HEK293 (cell line): ENCODE data around the gene NUCB1.

Source experiments
- BCL6B ChIP-seq: fragments of 450-650 bp; formaldehyde crosslinking; IDR thresholded peaks from 2 replicates; pipeline ENCODE4 v1.5.1; 2017; ENCODE audit warnings: missing biosample characterization, missing genetic modification characterization
- CTCF ChIP-seq: fragments of 450-650 bp; formaldehyde crosslinking; IDR thresholded peaks from 2 replicates; pipeline ENCODE4 v1.5.1; 2016; ENCODE audit warnings: missing biosample characterization, missing genetic modification characterization
- GLI4 ChIP-seq: fragments of 450-650 bp; formaldehyde crosslinking; IDR thresholded peaks from 2 replicates; pipeline ENCODE4 v1.5.1; 2016; ENCODE audit warnings: missing biosample characterization, missing genetic modification characterization
- KLF7 ChIP-seq: fragments of 450-650 bp; formaldehyde crosslinking; IDR thresholded peaks from 2 replicates; pipeline ENCODE4 v1.5.1; 2016; ENCODE audit warnings: missing biosample characterization, missing genetic modification characterization, borderline replicate concordance
- OSR2 ChIP-seq: fragments of 450-650 bp; formaldehyde crosslinking; IDR thresholded peaks from 2 replicates; pipeline ENCODE4 v1.5.1; 2016; ENCODE audit warnings: missing biosample characterization, missing genetic modification characterization
- REPIN1 ChIP-seq: fragments of 450-650 bp; formaldehyde crosslinking; IDR thresholded peaks from 2 replicates; pipeline ENCODE4 v1.5.1; 2017; ENCODE audit warnings: missing biosample characterization, missing genetic modification characterization, low read depth
- SCRT2 ChIP-seq: fragments of 450-650 bp; formaldehyde crosslinking; IDR thresholded peaks from 2 replicates; pipeline ENCODE4 v1.5.1; 2016; ENCODE audit warnings: missing biosample characterization, missing genetic modification characterization
- SP3 ChIP-seq: fragments of 450-650 bp; formaldehyde crosslinking; IDR thresholded peaks from 2 replicates; pipeline ENCODE4 v1.5.1; 2016; ENCODE audit warnings: missing biosample characterization, missing genetic modification characterization
- ZBTB48 ChIP-seq: fragments of 450-650 bp; formaldehyde crosslinking; IDR thresholded peaks from 2 replicates; pipeline ENCODE4 v1.5.1; 2016; ENCODE audit warnings: missing biosample characterization, missing genetic modification characterization
- ZFP41 ChIP-seq: fragments of 450-650 bp; formaldehyde crosslinking; IDR thresholded peaks from 2 replicates; pipeline ENCODE4 v1.5.1; 2016; ENCODE audit warnings: missing biosample characterization, missing genetic modification characterization, borderline replicate concordance
- ZNF146 ChIP-seq: fragments of 450-650 bp; formaldehyde crosslinking; IDR thresholded peaks from 2 replicates; pipeline ENCODE4 v1.5.1; 2016; ENCODE audit warnings: missing biosample characterization, missing genetic modification characterization
- ZNF16 ChIP-seq: fragments of 450-650 bp; formaldehyde crosslinking; IDR thresholded peaks from 2 replicates; pipeline ENCODE4 v1.5.1; 2016; ENCODE audit warnings: low read depth, missing biosample characterization, missing genetic modification characterization
- ZNF169 ChIP-seq: fragments of 450-650 bp; formaldehyde crosslinking; IDR thresholded peaks from 2 replicates; pipeline ENCODE4 v1.5.1; 2016; ENCODE audit warnings: missing biosample characterization, missing genetic modification characterization
- ZNF26 ChIP-seq: fragments of 450-650 bp; formaldehyde crosslinking; IDR thresholded peaks from 2 replicates; pipeline ENCODE4 v1.5.1; 2016; ENCODE audit warnings: missing biosample characterization, missing genetic modification characterization
- ZNF292 ChIP-seq: fragments of 450-650 bp; formaldehyde crosslinking; IDR thresholded peaks from 2 replicates; pipeline ENCODE4 v1.5.1; 2016; ENCODE audit warnings: low read depth, missing biosample characterization, missing genetic modification characterization, borderline replicate concordance
- ZNF311 ChIP-seq: fragments of 450-650 bp; formaldehyde crosslinking; IDR thresholded peaks from 2 replicates; pipeline ENCODE4 v1.5.1; 2017; ENCODE audit warnings: missing biosample characterization, missing genetic modification characterization, borderline replicate concordance
- ZNF335 ChIP-seq: fragments of 450-650 bp; formaldehyde crosslinking; conservative IDR thresholded peaks from 2 replicates; pipeline ENCODE4 v1.5.1; 2016; ENCODE audit warnings: missing biosample characterization, missing genetic modification characterization
- ZNF37A ChIP-seq: fragments of 450-650 bp; IDR thresholded peaks from 2 replicates; pipeline ENCODE4 v1.5.1; 2018; ENCODE audit warnings: missing biosample characterization, missing genetic modification characterization
- ZNF398 ChIP-seq: fragments of 450-650 bp; formaldehyde crosslinking; IDR thresholded peaks from 2 replicates; pipeline ENCODE4 v1.5.1; 2017; ENCODE audit warnings: missing biosample characterization, missing genetic modification characterization
- ZNF416 ChIP-seq: fragments of 450-650 bp; formaldehyde crosslinking; IDR thresholded peaks from 2 replicates; pipeline ENCODE4 v1.5.1; 2016; ENCODE audit warnings: missing biosample characterization, missing genetic modification characterization
- ZNF449 ChIP-seq: fragments of 450-650 bp; formaldehyde crosslinking; IDR thresholded peaks from 2 replicates; pipeline ENCODE4 v1.5.1; 2017; ENCODE audit warnings: missing biosample characterization, mild to moderate bottlenecking, missing genetic modification characterization, moderate library complexity
- ZNF529 ChIP-seq: fragments of 450-650 bp; formaldehyde crosslinking; IDR thresholded peaks from 2 replicates; pipeline ENCODE4 v1.5.1; 2017; ENCODE audit warnings: missing genetic modification characterization, missing biosample characterization; ENCODE audit not compliant: insufficient replicate concordance
- ZNF544 ChIP-seq: fragments of 450-650 bp; formaldehyde crosslinking; IDR thresholded peaks from 2 replicates; pipeline ENCODE4 v1.5.0; 2017; ENCODE audit warnings: missing biosample characterization, missing genetic modification characterization
- ZNF548 ChIP-seq: fragments of 450-650 bp; formaldehyde crosslinking; IDR thresholded peaks from 2 replicates; pipeline ENCODE4 v1.5.1; 2016; ENCODE audit warnings: missing biosample characterization, missing genetic modification characterization
- ZNF777 ChIP-seq: fragments of 450-650 bp; formaldehyde crosslinking; IDR thresholded peaks from 2 replicates; pipeline ENCODE4 v1.5.1; 2017; ENCODE audit warnings: missing biosample characterization, missing genetic modification characterization, borderline replicate concordance
- ZXDB ChIP-seq: fragments of 450-650 bp; formaldehyde crosslinking; IDR thresholded peaks from 2 replicates; pipeline ENCODE4 v1.5.1; 2016; ENCODE audit warnings: missing biosample characterization, missing genetic modification characterization
- TF ChIP-seq, protein P1 (sequence below): fragments of 450-650 bp; formaldehyde crosslinking; IDR thresholded peaks from 2 replicates; pipeline ENCODE4 v1.5.1; 2016; ENCODE audit warnings: missing biosample characterization, missing genetic modification characterization

Gene NUCB1

DNA sequence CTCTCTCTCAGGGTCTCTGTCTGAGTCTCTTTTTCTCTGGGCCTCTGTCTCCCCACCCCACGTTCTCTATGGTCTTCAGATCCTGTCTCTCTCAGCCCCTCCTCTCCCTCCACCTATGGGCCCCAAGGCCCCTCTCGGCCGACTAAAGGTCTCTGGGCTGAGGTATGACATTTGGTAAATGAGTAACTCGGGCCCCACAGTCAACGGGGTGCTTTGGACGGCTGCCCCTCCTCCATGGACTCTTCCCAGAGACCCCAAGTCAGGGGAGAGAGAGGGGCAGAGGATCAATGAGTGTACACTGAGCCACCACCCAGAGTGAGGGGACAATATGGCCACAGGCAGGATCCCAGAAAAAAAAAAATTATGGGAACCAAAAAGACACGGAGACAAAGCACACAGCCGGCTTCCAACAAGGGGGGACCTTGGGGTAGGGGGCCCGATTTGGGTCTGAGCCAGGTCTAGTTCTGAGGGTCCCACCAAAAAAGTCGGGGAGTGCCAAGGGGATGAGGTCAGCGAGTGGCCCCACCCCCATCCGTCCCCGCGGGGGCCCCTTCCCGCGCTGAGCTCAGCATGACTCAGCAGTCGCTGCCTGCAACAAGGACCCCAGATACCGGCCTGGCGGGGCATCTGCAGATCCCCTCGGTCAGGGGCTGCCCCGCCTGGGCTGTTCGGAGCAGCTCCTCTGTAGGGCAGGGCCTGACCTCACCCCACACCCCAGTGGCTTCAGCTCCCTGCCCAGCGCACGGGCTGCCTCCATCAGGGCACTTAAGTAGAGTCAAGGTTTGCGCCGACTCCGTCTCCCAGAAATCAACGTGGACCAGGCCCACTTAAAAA is 63.5 kb downstream of the NUCB1 start (continued):
- TF ChIP-seq ZNF449 (tag by site-specific recombination) (0 out of 2 replicates have a peak, but pooled peaks have one; percentile 21), GLI4 (peak; percentile 49; the same call in 1 of the 2 replicates), ZNF146 (tag by site-specific recombination) (no peak), ZNF292 (no peak), ZXDB (tag by site-specific recombination) (peak; percentile 93), ZNF311 (tag by site-specific recombination) (no peak), ZNF16 (tag by site-specific recombination) (no peak), OSR2 (tag by site-specific recombination) (no peak), ZFP41 (tag by site-specific recombination) (no peak), ZNF169 (tag by site-specific recombination) (0 out of 2 replicates have a peak, but pooled peaks have one; percentile 67), ZNF548 (tag by site-specific recombination) (no peak), CTCF (no peak), ZNF416 (tag by site-specific recombination) (no peak), ZNF398 (tag by site-specific recombination) (peak; percentile 39), REPIN1 (tag by site-specific recombination) (no peak), BCL6B (tag by site-specific recombination) (no peak), ZBTB48 (peak; percentile 69; the same call in 1 of the 2 replicates), SCRT2 (peak; percentile 57; the same call in 1 of the 2 replicates), KLF7 (tag by site-specific recombination) (no peak; the same call in 1 of the 2 replicates), ZNF335 (tag by site-specific recombination) (peak; percentile 99), ZNF26 (no peak), ZNF777 (tag by site-specific recombination) (no peak), ZNF544 (no peak), SP3 (tag by site-specific recombination) (peak; percentile 73), ZNF529 (tag by site-specific recombination) (no peak), ZNF37A (tag by site-specific recombination) (no peak)
- TF ChIP-seq, protein P1, sequence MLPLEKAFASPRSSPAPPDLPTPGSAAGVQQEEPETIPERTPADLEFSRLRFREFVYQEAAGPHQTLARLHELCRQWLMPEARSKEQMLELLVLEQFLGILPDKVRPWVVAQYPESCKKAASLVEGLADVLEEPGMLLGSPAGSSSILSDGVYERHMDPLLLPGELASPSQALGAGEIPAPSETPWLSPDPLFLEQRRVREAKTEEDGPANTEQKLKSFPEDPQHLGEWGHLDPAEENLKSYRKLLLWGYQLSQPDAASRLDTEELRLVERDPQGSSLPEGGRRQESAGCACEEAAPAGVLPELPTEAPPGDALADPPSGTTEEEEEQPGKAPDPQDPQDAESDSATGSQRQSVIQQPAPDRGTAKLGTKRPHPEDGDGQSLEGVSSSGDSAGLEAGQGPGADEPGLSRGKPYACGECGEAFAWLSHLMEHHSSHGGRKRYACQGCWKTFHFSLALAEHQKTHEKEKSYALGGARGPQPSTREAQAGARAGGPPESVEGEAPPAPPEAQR (tag by site-specific recombination), result peak; percentile 63; the same call in 1 of the 2 replicates
